GM21360 (cell line): ENCODE results near the gene GLT1D1.

Experiments
- ATAC-seq: cut with Tn5 transposase; IDR thresholded peaks from one replicate; pipeline ENCODE4 v1.9.1; 2021; ENCODE audit warnings: mild to moderate bottlenecking, moderate library complexity; ENCODE audit not compliant: unreplicated experiment

The GLT1D1 gene

DNA sequence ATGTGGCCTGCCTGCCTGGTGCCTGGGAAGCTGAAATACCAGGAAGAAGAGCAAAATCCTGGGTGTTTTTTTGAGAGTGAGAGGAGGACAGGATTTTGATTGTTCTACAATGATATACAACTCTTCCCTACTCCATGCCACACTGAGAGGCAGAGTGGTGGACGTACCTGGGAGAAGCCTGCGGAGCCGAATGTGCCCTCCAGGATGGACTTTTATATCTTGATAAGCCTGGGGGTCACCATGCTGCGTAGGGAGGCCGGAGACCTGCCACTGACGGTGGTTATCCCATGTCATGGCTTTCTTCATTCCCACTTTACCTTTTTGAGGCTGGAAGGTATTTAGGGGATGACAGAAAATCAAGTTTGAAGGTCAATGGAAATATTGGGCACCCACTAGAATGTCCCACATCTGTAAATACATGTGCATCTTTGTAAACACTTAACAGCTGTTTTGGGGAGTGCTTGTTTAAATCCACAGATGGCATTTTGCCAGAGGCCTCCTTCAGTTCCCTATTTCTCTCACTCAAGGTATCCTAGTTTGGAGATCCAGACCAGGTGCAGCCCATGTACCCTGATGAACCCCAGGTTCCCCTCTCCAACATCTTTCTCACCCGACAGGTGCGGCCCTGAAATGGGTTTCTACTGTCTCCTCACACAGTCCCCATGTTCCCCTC, 1.1 kb upstream of the GLT1D1 start:
- no peak for ATAC-seq

DNA sequence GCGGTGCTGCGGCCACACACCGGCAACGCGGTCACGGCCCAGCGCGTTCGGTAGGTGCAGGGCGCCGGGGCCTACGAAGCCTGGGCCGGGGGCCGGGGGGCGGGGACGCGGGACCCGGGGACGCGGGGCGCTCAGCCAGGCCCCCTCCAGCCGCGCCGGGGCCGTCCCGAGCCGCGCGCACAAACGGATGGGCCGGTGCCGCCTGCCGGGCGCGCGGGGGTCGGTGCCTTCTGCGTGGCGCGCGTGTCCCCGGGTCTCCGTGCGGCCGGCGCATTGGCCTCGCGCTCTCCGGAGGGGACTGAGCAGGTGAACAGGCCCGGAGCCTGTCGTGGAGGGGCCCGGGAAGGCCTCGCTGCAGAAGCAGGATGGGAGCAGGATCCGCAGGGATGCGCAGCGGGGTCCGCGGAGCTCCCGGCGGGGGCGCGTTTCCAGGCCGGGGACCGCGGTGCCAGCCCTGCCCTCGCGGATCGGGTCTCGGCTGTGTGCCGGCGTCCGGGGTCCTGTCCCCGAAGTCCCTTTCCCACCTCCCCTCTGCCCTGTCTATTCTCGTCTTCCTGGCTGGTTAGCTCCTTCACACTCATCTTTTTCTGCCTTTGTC, 421 bp downstream of the GLT1D1 start:
- ATAC-seq = peak; percentile 40

GRCh38 chr12:128856035-128856790, 2.9 kb downstream of the GLT1D1 start:
- ATAC-seq = peak; percentile 49

DNA sequence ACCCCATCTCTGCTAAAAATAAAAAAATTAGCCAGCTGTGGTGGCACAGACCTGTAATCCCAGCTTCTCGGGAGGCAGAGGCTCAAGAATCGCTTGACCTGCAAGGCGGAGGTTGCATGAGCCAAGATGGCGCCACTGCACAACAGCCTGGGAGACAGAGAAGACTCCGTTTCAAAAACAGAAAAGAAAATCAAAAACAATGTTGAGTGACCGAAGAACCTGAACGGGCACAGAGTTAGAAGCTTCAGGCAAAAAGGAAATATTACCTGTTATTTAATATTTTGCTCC, 3.5 kb downstream of the GLT1D1 start:
- no peak for ATAC-seq

- no peak for ATAC-seq
Observed at GRCh38 chr12:128857133-128857763, 4.0 kb downstream of the GLT1D1 start.

- no peak for ATAC-seq
Observed at GRCh38 chr12:128859311-128859710, 6.0 kb downstream of the GLT1D1 start.

GRCh38 chr12:128861226-128862016, 8.1 kb downstream of the GLT1D1 start:
- no peak for ATAC-seq

DNA sequence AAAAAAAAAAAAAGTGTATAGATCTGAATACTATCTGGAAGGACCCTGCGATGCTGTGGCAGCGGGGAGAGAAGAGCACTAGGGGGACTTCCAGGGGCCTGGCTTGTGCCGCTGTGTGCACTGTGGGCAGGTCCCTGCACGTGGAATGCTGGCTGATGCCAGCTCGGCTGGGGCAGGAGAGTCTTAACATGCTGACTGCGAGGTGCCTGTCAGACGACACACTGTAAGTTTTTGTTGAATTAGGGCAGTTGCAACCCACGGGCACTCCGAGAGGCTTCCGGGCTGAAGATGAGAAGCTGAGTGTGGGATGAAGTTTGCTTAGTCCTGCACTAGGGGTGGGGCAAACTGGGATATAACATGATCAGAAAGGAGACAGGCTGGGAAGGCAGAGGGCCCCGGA, 10.7 kb downstream of the GLT1D1 start:
- no peak for ATAC-seq

GRCh38 chr12:128864516-128865186, 11.4 kb downstream of the GLT1D1 start:
- no peak for ATAC-seq

- ATAC-seq = no peak
Observed at GRCh38 chr12:128867466-128867865, 14.2 kb downstream of the GLT1D1 start.

- ATAC-seq = no peak
Observed at GRCh38 chr12:128871516-128871892, 18.2 kb downstream of the GLT1D1 start.

- ATAC-seq = no peak
Observed at GRCh38 chr12:128872303-128872702, 19.0 kb downstream of the GLT1D1 start.

DNA sequence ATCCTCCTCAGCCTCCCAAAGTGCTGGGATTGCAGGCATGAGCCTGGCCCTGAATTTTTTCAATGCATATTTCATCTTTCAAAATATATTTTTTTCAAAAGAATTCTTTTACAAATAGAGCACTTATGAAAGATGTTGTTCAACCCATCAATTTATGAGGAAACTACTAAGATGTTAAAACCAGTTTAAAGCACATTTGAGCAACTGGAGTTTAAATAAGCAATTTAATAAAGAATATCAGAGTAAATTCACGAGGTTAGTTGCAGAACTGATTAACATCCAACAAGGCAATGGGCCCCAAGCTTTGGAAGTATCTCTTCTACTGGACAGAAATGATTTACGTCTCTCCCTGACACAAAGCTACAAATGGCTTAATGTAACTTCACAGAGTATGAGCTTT, 23.3 kb downstream of the GLT1D1 start:
- ATAC-seq = no peak

DNA sequence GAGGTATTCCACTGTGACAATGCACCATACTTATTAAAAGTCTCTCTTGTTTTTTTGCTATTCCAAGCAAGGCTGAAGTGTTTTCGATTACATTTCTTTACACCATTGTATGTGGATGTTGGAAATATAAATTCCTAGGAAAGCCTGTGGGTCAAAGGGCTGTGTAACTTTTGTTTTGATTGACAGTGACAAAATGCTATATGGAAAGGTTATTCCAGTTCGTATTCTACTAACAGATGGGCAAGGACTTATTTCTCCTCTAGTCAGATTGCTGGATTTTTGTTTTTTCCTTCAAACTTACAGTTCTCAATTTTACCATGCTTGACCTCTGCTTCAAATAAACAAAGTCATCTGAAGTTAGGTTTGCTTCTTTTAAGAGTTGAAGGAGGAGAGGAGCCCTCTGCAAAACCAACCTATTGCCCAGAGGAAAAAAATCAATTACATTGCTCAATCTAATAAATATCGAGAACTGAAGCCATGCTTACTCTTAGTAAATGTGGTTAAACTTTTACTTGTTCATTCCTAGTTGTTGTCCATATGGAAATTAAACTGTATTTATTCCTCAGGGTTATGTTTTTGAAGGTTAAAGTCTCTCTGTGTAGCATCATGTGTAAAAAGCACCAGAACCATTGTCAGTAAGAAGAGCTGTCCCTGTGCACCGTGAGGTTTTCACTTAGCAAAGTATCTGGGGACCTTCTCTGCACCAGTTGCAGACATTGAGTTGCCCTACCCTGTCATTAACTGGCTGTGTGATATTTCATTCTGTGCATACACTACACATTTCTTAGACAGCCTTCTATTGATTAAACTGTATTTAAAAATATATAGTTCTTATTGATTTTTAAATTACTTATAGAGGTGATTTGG, 26.9 kb downstream of the GLT1D1 start:
- no peak for ATAC-seq

DNA sequence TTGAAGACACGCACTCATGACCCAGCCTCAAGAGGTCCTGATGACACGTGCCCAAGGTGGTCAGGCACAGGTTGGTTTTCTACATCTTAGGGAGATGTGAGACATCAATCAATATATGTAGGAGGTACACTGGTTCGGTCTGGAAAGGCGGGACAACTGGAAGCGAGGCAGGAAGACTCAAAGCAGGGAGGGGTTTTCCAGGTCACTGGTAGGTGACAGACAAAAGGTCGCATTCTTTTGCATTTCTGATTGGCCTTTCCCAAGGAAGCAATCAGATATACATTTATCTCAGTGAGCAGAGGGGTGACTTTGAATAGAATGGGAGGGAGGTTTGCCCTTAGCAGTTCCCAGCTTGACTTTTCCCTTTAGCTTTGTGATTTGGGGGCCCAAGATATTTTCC, 38.6 kb downstream of the GLT1D1 start:
- ATAC-seq = no peak

DNA sequence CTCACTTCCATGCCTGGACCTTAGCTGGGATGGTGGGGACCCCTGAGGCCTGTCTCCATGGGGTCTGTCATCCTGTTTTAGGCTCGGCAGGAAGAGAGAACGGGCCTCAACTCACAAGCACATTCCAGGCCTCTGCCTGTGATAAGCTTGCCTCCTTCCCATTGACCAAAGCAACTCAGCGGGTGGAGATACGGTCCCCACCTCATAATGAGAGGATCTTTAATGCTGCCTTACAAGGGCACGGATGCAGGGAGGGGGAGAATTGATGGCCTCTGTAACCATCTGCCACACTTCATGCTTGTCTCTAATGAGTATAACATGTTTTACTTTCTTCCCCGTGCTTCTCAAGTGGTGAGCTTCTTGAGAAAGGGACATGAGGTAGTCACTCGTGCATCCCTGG, 50.0 kb downstream of the GLT1D1 start:
- ATAC-seq = no peak

DNA sequence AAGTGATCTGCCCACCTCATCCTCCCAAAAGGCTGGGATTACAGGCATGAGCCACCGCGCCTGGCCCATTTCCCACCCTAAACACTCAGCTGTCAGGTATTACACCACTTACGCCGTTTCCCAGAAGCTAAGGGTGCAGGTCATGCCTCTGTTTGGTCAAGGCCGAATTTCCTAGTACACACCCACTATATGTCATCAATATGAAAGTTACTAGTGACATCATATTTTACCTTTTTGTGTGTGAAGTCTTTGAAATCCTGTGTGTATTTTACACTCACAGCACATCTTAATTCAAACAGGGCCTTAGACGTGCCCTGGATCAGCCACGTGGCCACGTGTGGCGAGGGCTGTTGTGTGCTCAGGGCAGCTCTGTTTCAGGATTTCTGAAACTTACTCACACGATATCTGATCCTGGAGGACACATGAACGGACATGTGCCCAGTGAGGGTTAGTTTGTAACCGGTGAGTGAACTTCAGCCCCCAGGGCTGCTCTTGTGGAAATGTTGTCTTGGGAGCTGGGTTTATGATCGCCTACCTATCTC, 51.8 kb downstream of the GLT1D1 start:
- ATAC-seq = no peak

GRCh38 chr12:128906485-128907137, 53.3 kb downstream of the GLT1D1 start:
- no peak for ATAC-seq

DNA sequence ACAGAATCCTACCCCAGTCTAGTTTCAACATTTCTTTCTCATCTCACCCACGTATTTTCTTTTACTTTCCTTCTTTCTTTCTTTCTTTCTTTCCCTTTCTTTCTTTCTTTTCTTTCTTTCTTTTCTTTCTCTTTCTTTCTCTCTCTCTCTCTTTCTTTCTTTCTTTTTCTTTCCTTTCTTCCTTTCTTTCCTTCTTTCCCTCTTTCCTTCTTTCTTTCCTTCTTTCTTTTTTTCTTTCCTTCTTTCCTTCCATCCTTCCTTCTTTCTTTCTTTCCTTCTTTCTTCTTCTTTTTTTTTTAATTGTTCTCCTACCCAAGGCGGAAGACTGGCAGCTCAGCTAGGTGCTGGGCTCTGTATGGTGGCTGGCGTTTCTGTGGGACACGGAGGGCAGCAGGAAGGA, 55.0 kb downstream of the GLT1D1 start:
- no peak for ATAC-seq
